AG04450 (cell line): ENCODE data around the gene FAF1. TPM values are rescaled to one million over a fixed set of nuclear protein-coding genes. Genes with fewer than 3 reads are reported as not detected.
"Not testable (repeated sequence)": the region's sequence is repeated elsewhere in the genome, so short reads cannot be mapped to it uniquely, and the experiment has no call there.

Experiments
- CTCF ChIA-PET: fragments of 300-600, 350-600 bp; formaldehyde crosslinking; extraction: SDS; loops from one replicate; lab custom pipeline; 2022; ENCODE audit warnings: antibody characterized with exemption, inconsistent platforms; lab: Charles Lee
- POLR2A ChIA-PET: fragments of 350-600 bp; formaldehyde crosslinking; extraction: SDS; loops from one replicate; lab custom pipeline; 2021; ENCODE audit warnings: antibody characterized with exemption, inconsistent platforms; lab: Yijun Ruan, JAX
- DNase-seq: peaks from one replicate; pipeline ENCODE4 v3.0.0-alpha.2; 2011; ENCODE audit warnings: low read depth, low spot score
- H3K27ac ChIP-seq: one replicate; pipeline ENCODE4 v1.5.1; 2012; ENCODE audit warnings: low read depth, low read length, control low read depth
- H3K27me3 ChIP-seq: one replicate; pipeline ENCODE4 v1.6.0; 2012; ENCODE audit warnings: low read length; ENCODE audit not compliant: control insufficient read depth, insufficient read depth
- H3K4me3 ChIP-seq: 2 replicates; pipeline ENCODE4 v1.5.1; 2011; ENCODE audit warnings: mild to moderate bottlenecking, low read depth, low read length, control low read depth
- H3K9me3 ChIP-seq: 2 replicates; pipeline ENCODE4 v1.5.1; 2012; ENCODE audit warnings: low read length; ENCODE audit not compliant: control insufficient read depth, insufficient read depth
- polyA plus RNA-seq: library from polyadenylated mRNA; depleted of rRNA; stranded (reverse); fragments of >200 nt; gene quantifications from 2 replicates; pipeline ENCODE4 v1.2.3, GENCODE V29; 2011
- TF ChIP-seq, protein P1 (sequence below): IDR thresholded peaks from 2 replicates; pipeline ENCODE4 v1.5.1; 2011; ENCODE audit warnings: low read depth, low read length, control low read depth, inconsistent platforms

The FAF1 gene
- polyA plus RNA-seq, 1 experiment: 37.9 TPM

DNA sequence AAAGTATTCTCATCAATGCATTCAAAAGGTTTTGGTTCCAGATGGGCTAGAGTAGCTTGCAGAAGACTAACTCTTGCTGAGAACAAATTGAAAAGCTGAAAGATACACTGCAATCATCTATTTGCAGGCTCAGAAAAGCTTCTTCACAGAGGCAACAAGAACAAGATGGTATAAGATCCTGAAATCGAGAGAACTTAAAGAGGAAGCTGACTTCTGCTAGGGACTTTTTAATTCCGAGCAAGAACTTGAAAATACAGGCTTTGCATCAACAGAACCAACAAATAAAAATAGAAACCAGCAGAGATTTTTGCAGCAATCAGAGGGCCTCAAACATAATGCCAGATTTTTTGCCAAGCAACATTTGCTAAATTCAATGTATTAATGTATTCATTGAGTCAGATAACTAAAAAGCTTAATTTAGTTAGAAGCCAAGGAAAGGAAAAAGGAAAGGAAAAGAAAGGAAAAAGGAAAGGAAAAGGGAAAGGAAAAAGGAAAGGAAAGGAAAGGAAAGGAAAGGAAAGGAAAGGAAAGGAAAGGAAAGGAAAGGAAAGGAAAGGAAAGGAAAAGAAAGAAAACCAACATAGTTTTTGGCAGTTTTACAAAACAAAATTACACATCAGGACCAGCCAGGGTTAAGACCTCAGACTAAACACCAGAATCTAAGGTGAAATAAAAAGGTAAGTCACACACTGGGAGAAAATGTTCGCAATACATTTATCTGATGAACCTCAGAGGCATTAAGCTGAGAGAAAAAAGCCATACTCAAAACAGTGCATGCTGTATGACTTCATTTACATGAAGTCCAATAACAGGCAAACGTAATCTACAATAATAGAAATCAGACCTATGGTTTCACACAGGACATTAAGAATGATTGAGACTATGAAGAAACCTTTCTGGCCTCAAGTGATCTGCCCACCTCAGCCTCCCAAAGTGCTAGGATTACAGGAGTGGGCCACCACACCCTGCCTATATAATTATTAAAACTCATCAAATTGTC, 42.6 kb downstream of the FAF1 start:
- TF ChIP-seq, protein P1, sequence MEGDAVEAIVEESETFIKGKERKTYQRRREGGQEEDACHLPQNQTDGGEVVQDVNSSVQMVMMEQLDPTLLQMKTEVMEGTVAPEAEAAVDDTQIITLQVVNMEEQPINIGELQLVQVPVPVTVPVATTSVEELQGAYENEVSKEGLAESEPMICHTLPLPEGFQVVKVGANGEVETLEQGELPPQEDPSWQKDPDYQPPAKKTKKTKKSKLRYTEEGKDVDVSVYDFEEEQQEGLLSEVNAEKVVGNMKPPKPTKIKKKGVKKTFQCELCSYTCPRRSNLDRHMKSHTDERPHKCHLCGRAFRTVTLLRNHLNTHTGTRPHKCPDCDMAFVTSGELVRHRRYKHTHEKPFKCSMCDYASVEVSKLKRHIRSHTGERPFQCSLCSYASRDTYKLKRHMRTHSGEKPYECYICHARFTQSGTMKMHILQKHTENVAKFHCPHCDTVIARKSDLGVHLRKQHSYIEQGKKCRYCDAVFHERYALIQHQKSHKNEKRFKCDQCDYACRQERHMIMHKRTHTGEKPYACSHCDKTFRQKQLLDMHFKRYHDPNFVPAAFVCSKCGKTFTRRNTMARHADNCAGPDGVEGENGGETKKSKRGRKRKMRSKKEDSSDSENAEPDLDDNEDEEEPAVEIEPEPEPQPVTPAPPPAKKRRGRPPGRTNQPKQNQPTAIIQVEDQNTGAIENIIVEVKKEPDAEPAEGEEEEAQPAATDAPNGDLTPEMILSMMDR: no peak
- ChIA-PET CTCF (interaction anchor here (0.8 to 2.9 kb wide), 4 partner anchors 10 to 44 kb away, joined by 4 to 18 read pairs (median 8); no protein-coding TSS in a partner anchor), POLR2A (interaction anchor here (0.5 to 0.7 kb wide), 2 partner anchors 39 to 43 kb away, joined by 6 to 7 read pairs; no protein-coding TSS in a partner anchor)
- Histone ChIP-seq H3K4me3 (no peak overlapping the region), H3K27me3 (no peaks in the 10 kb centered on the region), H3K27ac (no peak overlapping the region), H3K9me3 (peaks cover 10% of the 10 kb centered on the region)
- DNase-seq: no peak

DNA sequence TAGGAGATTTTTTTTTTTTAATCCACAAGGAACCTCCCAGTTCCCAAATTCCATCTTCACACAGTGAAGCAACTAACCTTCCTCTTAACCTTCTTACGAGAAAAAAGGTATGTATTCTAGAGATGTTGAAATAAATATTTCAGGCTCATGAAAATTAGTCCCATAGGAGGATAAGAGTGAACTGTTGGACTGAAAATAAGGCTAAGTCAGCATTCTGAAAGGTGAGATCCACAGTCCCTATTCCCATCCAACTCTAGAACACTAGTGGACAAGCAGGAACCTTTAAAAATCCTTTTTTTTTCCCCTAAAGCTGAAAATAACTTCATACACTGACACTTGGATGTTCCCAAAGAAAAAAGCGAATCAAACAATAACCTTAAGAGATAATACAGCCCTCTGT, 44.4 kb downstream of the FAF1 start:
- ChIA-PET CTCF (interaction anchor here (1.0 to 2.9 kb wide), 3 partner anchors 14 to 276 kb away, joined by 3 to 18 read pairs (median 4); no protein-coding TSS in a partner anchor), POLR2A (no interaction called here)
- no peak for DNase-seq
- TF ChIP-seq, protein P1: no peak
- H3K27ac ChIP-seq: no peak overlapping the region
- H3K4me3 ChIP-seq: no peak overlapping the region
- H3K9me3 ChIP-seq: peaks cover 6% of the 10 kb centered on the region; the same call in 1 of the 2 replicates
- H3K27me3 ChIP-seq: no peaks in the 10 kb centered on the region

DNA sequence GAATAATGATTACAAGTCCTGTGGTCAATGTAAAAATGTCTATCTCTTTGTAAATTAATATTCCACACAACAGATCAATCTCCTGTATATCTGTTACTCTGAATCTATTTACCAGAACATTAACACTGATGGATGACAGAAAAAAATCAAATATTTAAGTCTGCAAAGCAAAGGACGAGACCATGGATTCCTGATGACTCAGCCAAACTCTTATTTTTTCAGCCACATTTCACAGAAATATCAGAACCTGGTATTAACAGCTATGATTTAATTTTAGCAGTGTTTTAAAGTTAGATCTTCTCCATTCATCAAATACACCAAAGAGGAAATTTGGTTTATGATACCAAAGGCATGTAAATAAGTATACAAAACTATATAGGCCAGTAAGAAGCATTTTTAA, 46.1 kb downstream of the FAF1 start:
- CTCF ChIA-PET: interaction anchor here (0.6 to 1.1 kb wide), 2 partner anchors 16 to 275 kb away, joined by 3 to 4 read pairs; no protein-coding TSS in a partner anchor
- DNase-seq: no peak
- POLR2A ChIA-PET: no interaction called here

DNA sequence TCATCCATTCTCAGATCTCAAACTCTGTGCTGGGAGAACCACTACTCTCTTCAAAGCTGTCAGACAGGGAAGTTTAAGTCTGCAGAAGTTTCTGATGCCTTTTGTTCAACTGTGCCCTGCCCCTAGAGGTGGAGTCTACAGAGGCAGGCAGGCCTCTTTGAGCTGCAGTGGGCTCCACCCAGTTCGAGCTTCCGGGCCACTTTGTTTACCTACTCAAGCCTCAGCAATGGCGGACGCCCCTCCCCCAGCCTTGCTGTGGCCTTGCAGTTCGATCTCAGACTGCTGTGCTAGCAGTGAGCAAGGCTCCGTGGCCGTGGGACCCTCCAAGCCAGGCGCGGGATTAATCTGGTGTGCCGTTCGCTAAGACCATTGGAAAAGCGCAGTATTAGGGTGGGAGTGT, 49.7 kb downstream of the FAF1 start:
- H3K9me3 ChIP-seq, H3K4me3 ChIP-seq, DNase-seq, POLR2A ChIA-PET, H3K27me3 ChIP-seq, H3K27ac ChIP-seq: not testable (repeated sequence)
- CTCF ChIA-PET: interaction anchor here (1.5 kb wide), 1 partner anchor 19 kb away, joined by 3 read pairs; no protein-coding TSS in a partner anchor

More for the DNA sequence above, 46.1 kb downstream of the FAF1 start:
- Histone ChIP-seq H3K4me3 (no peak overlapping the region), H3K27me3 (no peaks in the 10 kb centered on the region), H3K9me3 (peaks cover 4% of the 10 kb centered on the region; the same call in 1 of the 2 replicates), H3K27ac (no peak overlapping the region)
- TF ChIP-seq, protein P1: no peak

DNA sequence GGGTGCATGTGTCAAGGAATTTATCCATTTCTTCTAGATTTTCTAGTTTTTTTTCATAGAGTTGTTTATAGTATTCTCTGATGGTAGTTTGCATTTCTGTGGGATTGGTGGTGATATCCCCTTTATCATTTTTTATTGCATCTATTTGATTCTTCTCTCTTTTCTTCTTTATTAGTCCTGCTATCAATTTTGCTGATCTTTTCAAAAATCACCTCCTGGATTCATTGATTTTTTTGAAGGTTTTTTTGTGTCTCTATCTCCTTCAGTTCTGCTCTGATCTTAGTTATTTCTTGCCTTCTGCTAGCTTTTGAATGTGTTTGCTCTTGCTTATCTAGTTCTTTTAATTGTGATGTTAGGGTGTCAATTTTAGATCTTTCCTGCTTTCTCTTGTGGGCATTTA, 52.5 kb downstream of the FAF1 start:
- H3K4me3 ChIP-seq, DNase-seq, H3K9me3 ChIP-seq, H3K27ac ChIP-seq, H3K27me3 ChIP-seq, POLR2A ChIA-PET: not testable (repeated sequence)
- CTCF ChIA-PET: interaction anchor here (1.0 to 1.7 kb wide), 2 partner anchors 10 to 22 kb away, joined by 3 to 13 read pairs; no protein-coding TSS in a partner anchor

DNA sequence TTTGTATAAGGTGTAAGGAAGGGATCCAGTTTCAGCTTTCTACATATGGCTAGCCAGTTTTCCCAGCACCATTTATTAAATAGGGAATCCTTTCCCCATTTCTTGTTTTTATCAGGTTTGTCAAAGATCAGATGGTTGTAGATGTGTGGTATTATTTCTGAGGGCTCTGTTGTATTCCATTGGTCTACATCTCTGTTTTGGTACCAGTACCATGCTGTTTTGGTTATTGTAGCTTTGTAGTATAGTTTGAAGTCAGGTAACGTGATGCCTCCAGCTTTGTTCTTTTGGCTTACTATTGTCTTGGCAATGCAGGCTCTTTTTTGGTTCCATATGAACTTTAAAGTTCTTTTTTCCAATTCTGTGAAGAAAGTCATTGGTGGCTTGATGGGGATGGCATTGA, 54.0 kb downstream of the FAF1 start:
- H3K27ac ChIP-seq, H3K9me3 ChIP-seq, CTCF ChIA-PET, POLR2A ChIA-PET, H3K4me3 ChIP-seq, DNase-seq, H3K27me3 ChIP-seq: not testable (repeated sequence)
